HG03460 (cell line): ENCODE data around the gene ZNF765.
"Not testable (repeated sequence)": the region's sequence is repeated elsewhere in the genome, so short reads cannot be mapped to it uniquely, and the experiment has no call there.

Experiments
- ATAC-seq: cut with Tn5 transposase; IDR thresholded peaks from one replicate; pipeline ENCODE4 v1.9.1; 2021; ENCODE audit not compliant: unreplicated experiment

Gene ZNF765

DNA sequence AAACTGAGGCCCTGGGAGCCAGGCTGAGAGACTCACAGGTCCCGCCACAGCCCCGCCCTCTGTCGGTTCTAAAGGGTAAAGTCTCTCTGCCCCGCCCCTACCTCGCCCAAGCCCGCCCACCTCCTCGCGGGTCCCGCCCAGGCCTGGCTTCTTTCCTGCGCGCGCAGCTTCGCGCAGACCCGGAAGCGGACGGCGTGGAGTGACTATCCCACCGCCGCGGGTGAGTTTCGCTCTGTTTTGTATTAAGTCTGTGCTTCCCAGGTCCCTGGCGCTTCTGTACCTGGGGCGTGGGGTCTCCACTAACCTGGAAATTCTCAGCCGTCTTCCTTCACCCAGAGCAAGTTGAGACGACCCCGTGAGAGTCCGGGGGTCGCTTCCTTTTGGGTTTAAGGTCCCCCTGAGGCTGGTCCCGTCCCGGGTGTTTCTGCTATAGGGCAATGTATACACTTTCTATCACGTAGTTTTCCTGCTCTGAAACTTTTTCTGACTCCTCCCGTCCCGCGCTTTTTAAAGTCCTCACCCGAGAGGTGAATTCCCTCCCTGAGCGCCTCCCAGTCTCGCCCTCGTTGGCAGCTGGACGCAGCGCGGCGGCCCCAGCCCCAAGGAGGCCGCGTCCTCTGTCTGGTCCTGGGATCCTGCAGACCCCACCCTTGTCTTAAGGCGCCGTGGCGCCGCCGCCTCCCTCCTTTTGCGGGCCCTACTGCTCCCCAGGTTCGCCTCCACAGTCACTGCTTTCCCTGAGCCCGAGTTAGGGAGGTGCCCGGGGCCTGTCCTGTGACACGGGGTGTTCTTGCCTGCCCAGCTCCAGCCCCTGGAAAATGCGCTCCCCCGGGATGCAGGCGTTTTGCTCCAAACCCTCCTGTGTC lies at the start of gene ZNF765:
TSS of gene ZNF765 (plus strand) at position 176 of the 866 bp plus-strand sequence. CDS start 2,867 bp downstream, outside the sequence.
- ATAC-seq: peak; percentile 82

DNA sequence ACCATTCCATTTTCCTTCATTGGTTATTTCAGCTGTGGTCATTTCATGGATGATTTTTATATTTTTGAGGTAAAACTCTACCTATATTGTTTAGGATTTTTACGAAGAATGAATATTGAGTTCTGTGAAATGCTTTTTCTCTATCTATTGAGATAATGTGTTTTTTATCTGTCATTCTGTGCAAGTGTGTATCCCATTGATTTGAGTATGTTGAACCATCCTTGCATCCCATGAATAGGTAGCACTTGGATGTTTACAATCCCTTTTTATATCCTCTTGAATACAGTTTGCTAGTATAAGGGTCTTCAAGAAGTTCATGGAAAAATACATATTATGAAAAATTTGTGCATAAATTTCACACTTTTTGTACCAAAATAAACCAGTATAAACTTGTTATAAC lies 39.2 kb upstream of the ZNF765 start:
- no peak for ATAC-seq

DNA sequence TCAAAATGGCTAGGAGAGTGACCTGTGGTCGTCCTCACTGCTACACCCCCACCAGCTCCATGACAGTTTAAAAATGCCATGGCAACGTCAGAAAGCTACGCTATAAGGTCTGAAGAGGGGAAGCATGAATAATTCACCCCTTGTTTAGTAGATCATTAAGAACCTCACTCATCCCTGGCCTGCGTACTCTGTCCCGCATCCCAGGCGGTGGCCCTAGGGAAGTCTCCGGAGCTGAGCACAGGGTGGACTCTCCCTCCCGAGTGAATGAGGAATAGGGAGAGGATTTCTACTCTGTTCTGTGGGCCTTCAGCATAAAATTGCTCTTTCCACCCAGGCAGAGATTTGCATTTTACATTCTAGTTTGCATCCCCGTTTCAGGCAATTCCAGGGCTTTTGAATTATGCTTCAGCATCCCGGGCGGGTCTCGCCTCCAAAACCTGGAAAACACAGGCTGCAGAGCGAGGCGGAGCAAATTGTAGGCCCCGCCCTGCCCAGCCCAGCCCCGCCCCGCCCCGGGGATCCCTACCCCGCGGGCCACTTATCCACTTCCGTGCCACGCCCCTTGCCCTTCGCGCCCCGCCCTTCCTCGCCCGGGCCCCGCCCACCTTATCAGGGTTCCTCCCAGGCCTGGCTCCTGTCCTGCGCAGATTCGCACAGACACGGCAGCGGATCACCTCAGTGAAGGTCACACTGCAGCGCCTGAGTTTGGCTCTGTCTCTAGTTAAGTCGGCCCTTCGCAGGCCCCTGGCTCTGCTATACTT lies 36.9 kb upstream of the ZNF765 start:
- no peak for ATAC-seq

DNA sequence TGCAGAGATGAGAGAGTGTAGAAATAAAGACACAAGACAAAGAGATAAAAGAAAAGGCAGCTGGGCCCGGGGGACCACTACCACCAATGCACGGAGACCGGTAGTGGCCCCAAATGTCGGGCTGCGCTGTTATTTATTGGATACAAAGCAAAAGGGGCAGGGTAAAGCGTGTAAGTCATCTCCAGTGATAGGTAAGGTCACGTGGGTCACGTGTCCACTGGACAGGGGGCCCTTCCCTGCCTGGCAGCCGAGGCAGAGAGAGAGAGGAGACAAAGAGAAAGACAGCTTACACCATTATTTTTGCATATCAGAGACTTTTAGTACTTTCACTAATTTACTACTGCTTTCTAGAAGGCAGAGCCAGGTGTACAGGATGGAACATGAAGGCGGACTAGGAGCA lies 34.9 kb upstream of the ZNF765 start:
- not testable (repeated sequence) for ATAC-seq

DNA sequence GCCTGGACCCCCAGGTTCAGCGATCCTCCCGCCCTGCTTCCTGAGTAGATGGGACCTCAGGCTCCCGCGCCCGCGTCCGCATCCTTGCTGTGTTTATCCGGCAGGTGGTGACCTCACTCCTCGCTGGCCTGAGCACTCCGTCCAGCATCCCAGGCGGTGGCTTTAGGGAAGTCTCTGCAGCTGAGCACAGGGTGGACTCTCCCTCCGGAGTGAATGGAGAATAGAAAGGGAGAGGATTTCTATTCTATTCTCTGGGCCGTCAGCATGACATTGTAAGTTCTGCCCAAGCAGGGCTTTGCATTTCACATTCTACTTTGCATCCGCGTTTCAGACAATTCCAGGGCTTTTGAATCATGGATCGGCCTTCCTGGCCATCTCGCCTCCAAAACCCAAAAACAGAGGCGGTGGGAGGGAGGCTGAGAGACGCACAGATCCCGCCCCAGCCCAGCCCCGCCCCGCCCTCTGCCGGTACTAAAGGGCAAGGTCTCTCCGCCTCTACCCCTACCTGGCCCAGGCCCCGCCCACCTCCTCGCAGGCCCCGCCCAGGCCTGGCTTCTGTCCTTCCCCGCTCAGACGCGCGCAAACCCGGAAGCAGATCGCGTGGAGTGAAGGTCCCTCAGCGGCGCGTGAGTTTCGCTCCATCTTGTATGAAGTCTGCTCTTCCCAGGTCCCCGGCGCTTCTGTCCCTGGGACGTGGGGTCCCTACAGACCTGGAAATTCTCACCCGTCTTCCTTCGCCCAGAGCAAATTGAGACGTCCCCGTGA lies 29.6 kb upstream of the ZNF765 start, which contains the start of gene ZNF525:
TSS of gene ZNF525 (plus strand) at position 572 of the 765 bp plus-strand sequence. CDS start 6,577 bp downstream, outside the sequence.
- ATAC-seq: peak; percentile 98

DNA sequence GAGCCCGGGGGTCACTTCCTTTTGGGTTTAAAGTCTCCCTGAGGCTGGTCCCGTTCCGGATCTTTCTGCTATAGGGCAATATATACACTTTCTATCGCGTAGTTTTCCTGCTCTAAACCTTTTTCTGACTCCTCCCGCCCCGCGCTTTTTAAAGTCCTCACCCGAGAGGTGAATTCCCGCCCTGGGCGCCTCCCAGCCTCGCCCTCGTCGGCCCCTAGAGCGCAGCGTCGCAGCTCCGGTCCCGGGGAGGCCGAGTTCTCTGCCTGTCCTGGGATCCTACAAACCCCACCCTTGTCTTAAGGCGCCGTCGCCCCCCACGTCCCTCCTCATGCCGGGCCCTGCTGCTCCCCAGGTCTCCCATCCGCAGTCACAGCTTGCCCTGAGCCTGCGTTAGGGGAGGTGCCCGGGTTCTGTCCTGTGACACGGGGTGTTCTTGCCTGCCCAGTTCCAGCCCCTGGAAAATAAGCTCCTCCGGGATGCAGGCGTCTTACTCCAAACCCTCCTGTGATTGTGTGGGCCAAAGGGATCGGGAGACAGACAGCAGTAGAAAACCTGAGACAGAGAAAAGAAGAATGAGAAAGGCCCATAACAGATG lies 29.0 kb upstream of the ZNF765 start:
- ATAC-seq: peak; percentile 44

DNA sequence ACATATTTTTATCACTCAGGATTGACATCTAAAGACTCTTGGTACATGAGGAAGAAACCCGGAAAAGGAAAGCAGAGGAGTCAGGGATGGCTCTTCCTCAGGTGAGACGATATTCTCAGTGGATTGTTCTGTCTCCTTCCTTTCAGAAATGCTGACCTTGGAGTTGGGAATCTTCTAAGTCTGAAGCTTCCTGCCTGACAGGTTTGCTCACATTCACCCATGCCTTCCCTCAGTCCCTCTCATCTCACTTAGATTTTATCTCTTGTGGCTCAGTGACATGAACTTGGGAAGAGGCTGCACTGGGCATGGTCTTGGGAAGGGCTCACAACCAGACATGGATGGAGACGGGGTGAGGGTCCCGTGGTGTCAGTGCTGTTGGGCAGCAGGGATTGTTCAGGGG lies 22.8 kb upstream of the ZNF765 start:
- ATAC-seq: no peak

DNA sequence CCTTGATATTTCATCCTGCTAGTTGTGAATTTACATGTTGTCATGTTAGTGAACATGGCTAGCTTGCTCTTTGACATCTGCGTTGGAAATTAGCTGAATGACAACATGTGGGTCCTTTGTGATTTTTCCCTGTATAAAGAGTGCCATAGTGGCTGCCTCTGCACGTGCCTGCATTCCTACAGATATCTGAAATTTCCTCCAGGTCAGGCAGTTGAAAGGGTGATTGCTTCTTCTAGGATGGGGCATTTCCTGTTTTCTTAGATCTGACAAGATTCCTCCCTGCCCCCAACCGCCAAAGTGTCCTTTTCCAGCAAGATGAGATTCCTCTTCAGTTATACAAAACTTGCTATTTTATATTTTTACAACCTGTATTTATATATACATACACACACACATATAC lies 20.7 kb upstream of the ZNF765 start:
- ATAC-seq: no peak

DNA sequence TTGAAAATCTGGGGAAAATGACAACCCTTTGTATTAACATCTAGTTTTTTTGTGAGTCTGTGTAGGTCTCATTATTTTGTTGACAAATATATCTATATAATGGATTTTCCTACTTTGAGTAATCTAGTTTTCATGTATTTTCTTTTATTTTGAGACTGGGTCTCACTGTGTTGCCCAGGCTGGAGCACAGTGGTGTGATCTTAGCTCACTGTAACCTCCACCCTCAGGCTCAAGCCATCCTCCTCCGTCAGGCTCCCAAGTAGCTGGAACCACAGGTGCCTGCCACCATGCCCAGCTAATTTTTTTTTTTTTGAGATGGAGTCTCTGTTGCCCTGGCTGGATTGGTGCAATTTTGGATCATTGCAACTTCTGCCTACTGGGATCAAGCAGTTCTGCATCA lies 20.2 kb upstream of the ZNF765 start:
- ATAC-seq: no peak

DNA sequence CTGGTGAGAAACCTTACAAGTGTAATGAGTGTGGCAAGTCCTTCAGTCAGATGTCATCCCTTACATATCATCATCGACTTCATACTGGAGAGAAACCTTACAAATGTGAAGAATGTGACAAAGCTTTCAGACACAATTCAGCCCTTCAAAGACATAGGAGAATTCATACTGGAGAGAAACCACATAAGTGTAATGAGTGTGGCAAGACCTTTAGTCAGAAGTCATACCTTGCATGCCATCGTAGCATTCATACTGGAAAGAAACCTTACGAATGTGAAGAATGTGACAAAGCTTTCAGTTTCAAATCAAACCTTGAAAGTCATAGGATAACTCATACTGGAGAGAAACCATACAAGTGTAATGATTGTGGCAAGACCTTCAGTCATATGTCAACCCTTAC lies 13.6 kb upstream of the ZNF765 start:
- no peak for ATAC-seq

DNA sequence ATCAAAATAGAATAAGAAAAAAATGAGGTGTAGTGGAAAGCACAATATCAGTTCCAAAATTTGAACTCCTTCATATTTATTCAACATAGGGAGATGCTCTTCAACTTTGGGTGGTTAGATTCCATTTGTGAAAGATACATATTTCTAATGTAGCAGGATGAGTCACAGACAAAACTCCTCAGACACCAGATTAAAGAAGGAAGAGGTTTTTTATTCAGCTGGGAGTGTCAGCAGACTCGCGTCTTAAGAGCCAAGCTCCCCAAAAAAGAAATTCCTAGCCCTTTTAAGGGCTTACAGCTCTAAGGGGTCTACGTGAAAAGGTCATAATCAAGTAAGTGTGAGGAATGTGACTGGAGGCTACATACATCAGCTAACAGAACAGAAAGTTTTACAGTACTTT lies 6.8 kb upstream of the ZNF765 start:
- ATAC-seq: no peak

DNA sequence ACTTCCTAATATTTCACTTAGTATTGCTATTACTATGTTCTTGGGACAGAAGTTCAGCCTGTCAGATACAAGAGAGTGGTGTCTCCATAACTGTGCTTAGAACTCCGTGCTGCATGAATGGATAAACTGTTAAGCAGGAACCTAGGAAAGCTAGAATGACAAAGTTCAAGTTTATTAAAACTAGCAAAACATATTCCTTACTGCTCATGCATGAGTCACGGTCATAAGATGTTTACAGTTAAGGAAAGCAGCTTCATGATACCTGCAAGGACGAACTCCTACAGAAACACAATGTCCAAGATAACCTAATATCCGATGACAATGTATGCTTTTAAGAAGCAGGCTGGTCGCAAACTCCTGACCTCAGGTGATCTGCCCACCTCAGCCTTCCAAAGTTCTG lies 6.0 kb upstream of the ZNF765 start:
- no peak for ATAC-seq

DNA sequence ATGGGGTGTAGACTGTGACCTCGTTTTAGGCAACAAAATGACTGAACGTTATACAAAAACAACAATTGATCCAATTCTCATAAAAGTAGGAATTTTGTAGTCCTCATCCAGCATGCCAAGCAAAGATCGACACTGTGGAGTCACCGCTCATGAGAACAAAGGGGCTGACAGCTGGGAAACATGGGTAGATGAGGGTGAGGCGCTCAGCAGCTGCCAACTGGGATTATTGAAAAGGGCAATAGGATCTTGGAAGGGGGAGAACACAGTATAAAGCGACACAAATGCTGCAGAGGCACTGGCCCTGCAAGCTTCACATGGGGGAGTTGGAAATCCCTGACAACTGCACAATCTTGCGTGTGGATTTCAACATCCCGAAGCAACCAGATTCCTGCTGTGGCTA lies 5.4 kb upstream of the ZNF765 start:
- no peak for ATAC-seq

DNA sequence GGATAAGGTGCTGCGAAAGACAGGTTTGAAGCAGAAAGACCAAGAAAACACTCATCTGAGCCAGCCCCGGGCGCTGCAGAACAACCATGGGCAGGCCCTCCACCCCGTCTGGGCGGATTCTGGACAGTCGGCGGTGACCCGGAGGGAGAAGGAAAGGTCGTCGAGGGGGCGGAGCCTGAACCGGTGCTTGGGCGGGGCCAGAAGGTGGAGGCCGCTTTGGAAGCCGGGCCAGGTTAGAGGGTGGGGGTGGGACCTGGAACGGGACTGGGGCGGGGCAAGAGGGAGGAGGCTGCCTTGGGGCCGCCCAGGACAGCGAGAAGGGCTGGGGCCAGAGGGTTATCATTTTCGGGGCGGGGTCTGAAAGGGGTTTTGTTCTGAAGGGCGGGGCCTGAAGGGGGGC lies 5.0 kb upstream of the ZNF765 start:
- no peak for ATAC-seq

DNA sequence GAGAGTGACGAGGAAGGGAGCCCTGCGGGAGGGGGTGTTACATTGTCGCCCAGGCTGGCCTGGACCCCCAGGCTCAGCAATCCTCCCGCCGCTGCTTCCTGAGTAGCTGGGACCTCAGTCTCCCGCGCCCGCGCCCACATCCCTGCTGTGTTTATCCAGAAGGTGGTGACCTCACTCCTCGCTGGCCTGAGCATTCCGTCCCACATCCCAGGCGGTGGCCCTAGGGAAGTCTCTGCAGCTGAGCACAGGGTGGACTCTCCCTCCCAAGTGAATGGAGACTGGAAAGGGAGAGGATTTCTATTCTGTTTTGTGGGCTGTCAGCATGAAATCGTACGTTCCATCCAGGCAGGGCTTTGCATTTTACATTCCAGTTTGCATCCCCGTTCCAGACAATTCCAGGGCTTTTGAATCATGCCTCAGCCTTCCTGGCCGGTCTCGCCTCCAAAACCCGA lies 401 bp upstream of the ZNF765 start:
- ATAC-seq: no peak

DNA sequence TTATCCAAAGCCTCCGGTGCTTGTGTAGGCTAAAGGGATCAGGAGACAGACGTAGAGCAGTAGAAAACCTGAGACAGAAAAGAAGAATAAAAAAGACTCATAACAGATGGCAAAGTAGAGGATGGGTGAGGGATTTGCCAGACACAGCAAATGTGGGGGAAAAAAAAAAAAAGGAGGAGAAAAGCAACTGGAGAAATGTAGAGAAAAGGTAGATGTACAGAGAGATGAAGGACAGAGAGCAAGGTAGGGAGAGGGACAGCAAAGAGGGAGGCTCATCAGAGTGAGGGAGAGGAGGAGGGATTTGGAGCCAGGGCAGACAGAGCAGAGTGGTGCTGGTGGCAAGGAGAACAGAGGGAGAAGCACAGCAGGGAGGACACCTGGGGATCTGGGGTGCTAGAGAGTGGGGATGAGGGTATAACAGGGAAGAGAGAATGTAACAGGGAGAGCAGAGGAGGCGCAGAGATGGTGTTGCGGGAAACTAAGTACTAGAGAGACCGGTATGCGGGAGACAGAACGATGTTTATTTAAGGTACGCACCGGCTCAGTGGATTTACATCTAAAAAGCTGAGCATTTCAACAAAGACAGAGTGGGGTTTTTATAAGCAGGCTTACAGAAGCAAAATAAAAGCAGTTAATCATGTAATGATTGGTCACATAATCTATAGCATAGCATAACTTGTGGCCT lies 1.0 kb downstream of the ZNF765 start:
- ATAC-seq: not testable (repeated sequence)

DNA sequence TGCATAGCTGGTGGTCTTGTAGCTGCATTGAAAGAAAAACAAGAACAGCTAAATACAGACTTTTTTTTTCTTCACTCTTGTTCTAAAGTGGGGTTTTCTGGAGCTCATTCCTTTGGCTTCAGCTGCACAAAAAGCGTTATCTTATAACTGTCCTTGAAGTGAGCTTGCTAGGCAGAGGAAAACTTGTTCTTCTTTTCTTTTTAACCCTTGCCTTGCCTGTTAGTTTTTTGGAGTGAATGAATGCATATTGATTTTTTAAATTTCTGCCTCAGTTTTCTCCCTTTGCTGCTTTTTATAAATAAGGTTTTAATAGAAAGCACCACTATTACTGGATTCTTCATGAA lies 1.5 kb downstream of the ZNF765 start:
- no peak for ATAC-seq

DNA sequence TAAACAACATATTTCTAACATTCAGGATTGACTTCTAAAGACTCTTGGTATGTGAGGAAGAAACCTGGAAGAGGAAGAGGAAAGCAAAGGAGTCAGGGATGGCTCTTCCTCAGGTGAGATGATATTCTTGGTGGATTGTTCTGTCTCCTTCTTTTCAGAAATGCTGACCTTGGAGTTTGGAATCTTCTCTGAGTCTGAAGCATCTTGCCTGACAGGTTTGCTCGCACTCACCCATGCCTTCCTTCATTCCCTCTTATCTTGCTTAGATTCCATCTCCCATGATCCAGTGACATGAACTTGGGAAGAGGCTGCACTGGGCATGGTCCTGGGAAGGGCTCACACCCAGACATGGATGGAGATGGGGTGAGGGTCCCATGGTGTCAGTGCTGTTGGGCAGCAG lies 3.0 kb downstream of the ZNF765 start:
- ATAC-seq: not testable (repeated sequence)

DNA sequence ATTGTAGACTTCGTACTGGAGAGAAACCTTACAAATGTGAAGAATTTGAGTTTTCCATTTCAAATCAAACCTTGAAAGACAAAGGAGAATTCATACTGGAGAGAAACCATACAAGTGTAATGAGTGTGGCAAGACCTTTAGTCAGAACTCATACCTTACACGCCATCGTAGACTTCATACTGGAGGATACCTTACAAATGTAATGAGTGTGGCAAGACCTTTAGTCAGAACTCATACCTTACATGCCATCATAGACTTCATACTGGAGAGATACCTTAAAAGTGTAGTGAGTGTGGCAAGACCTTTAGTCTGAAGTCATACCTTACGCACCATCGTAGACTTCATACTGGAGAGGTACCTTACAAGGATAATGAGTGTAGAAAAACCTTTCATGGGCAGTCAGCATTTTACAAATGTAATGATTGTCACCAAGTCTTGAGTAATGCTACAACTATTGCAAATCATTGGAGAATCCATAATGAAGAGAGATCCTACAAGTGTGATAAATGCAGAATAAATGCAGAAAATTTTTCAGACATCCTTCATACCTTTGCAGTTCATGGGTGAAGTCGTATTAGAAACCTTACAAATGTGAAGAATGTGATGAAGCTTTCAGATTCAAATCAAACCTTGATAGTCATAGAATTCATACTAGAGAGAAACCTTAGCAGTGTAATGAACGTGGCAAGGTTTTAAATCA lies 14.7 kb downstream of the ZNF765 start:
- ATAC-seq: no peak
